HCT116 (cell line): ENCODE results near the gene RPTOR. TPM values are rescaled to one million over a fixed set of nuclear protein-coding genes. Genes with fewer than 3 reads are reported as not detected.

Source experiments
- ATAC-seq: fragments of 200-7000 bp; cut with Tn5 transposase; 2 replicates; pipeline ENCODE4 v1.9.1; 2020; ENCODE audit warnings: mild to moderate bottlenecking, moderate library complexity
- BruUV-seq: library from RNA; stranded (reverse); fragments of 400-500 nt; replicated peaks from 2 replicates; lab custom pipeline; 2021; lab: Mats Ljungman, UMichigan
- CTCF ChIA-PET: fragments of 300-600 bp; sonication (Branson Sonifier 250); formaldehyde crosslinking; loops from one replicate; lab custom pipeline; 2021; ENCODE audit warnings: antibody characterized with exemption; lab: Charles Lee
- POLR2A ChIA-PET: fragments of 300-600, 350-600 bp; sonication (Branson Sonifier 250); formaldehyde crosslinking; loops from one replicate; lab custom pipeline; 2021; ENCODE audit warnings: antibody characterized with exemption; lab: Charles Lee
- RAD21 ChIA-PET, 2 experiments: fragments of 300-600 bp; sonication (Branson Sonifier 250); formaldehyde crosslinking; loops; one replicate each; lab custom pipeline; 2023; ENCODE audit warnings: low total read pairs in 2 of 2; ENCODE audit not compliant: uncharacterized antibody in 2 of 2, unreplicated experiment in 2 of 2, low non-redundant PET in 1 of 2; lab: Charles Lee
- DNase-seq: peaks from one replicate; pipeline ENCODE4 v3.0.0-alpha.2; 2010; ENCODE audit warnings: low read depth, low spot score
- H2AFZ ChIP-seq: fragments of 200-600 bp; shearing (Covaris generic), sonication (generic); 2 replicates; pipeline ENCODE4 v1.6.1; 2017; ENCODE audit warnings: low read depth, mixed run types, mixed read lengths, antibody characterized with exemption, low read length; ENCODE audit not compliant: poor library complexity, severe bottlenecking
- H3K27ac ChIP-seq: 2 replicates; pipeline ENCODE4 v1.5.1; 2012; ENCODE audit warnings: low read depth, low read length
- H3K27me3 ChIP-seq: fragments of 200-600 bp; sonication (generic); 2 replicates; pipeline ENCODE4 v1.6.1; 2016; ENCODE audit warnings: mixed run types, low read length, mixed read lengths; ENCODE audit not compliant: insufficient read depth
- H3K36me3 ChIP-seq, 2 experiments: fragments of 200-500 bp in 1 of 2; fragments of 200-600 bp in 1 of 2; sonication (Bioruptor generic) in 1 of 2; sonication (generic) in 1 of 2; 2 replicates each; pipeline versions ENCODE4 v1.5.1 to v1.6.1; 2014 to 2016; ENCODE audit warnings: low read length in 2 of 2, inconsistent platforms in 1 of 2, mixed read lengths in 1 of 2, mixed run types in 1 of 2; ENCODE audit not compliant: insufficient read depth in 2 of 2, control insufficient read depth in 1 of 2
- H3K4me1 ChIP-seq, 2 experiments: fragments of 200-600 bp in 1 of 2; sonication (generic) in 1 of 2; 2 replicates each; pipeline versions ENCODE4 v1.5.1 to v1.6.1; 2012 to 2017; ENCODE audit warnings: low read length in 2 of 2, inconsistent platforms in 1 of 2, mild to moderate bottlenecking in 1 of 2, mixed read lengths in 1 of 2, mixed run types in 1 of 2, moderate library complexity in 1 of 2; ENCODE audit not compliant: insufficient read depth in 2 of 2, control insufficient read depth in 1 of 2
- H3K4me2 ChIP-seq: fragments of 200-600 bp; sonication (generic); 2 replicates; pipeline ENCODE4 v1.6.1; 2017; ENCODE audit warnings: mixed run types, low read length, mixed read lengths
- H3K4me3 ChIP-seq, 2 experiments: fragments of 200-600 bp in 1 of 2; sonication (generic) in 1 of 2; replicated peaks in 1 of 2; 2 replicates each; pipeline ENCODE4 v1.5.1; 2011 to 2016; ENCODE audit warnings: low read length in 2 of 2, control low read depth in 1 of 2, low read depth in 1 of 2, mild to moderate bottlenecking in 1 of 2, mixed read lengths in 1 of 2, mixed run types in 1 of 2
- H3K79me2 ChIP-seq: fragments of 200-600 bp; sonication (generic); 2 replicates; pipeline ENCODE4 v1.6.1; 2017; ENCODE audit warnings: mild to moderate bottlenecking, mixed run types, low read length, moderate library complexity, mixed read lengths; ENCODE audit not compliant: insufficient read depth
- H3K9ac ChIP-seq: fragments of 200-600 bp; sonication (generic); 2 replicates; pipeline ENCODE4 v1.6.1; 2016; ENCODE audit warnings: low read length, mixed read lengths
- H3K9me2 ChIP-seq: fragments of 200-600 bp; sonication (generic), shearing (Covaris generic); 2 replicates; pipeline ENCODE4 v1.6.1; 2017; ENCODE audit warnings: mixed run types, mild to moderate bottlenecking, moderate library complexity; ENCODE audit not compliant: insufficient read depth
- H3K9me3 ChIP-seq, 2 experiments: fragments of 200-500 bp in 1 of 2; fragments of 200-600 bp in 1 of 2; sonication (Bioruptor generic) in 1 of 2; sonication (generic) in 1 of 2; 2 replicates each; pipeline ENCODE4 v1.6.1; 2014 to 2017; ENCODE audit warnings: low read length in 2 of 2, mixed read lengths in 2 of 2, inconsistent platforms in 1 of 2, low read depth in 1 of 2, mild to moderate bottlenecking in 1 of 2, mixed run types in 1 of 2, moderate library complexity in 1 of 2; ENCODE audit not compliant: control insufficient read depth in 1 of 2, insufficient read depth in 1 of 2
- H4K20me1 ChIP-seq: fragments of 200-600 bp; sonication (generic), shearing (Covaris generic); 2 replicates; pipeline ENCODE4 v1.6.1; 2017; ENCODE audit warnings: mixed run types, mild to moderate bottlenecking, moderate library complexity; ENCODE audit not compliant: insufficient read depth
- CEBPB ChIP-seq: IDR thresholded peaks from 2 replicates; pipeline ENCODE4 v1.6.1; 2012; ENCODE audit warnings: low read depth
- CTCF ChIP-seq, 3 experiments: fragments of 200-600 bp in 1 of 3; sonication (generic) in 1 of 3; IDR thresholded peaks in 2 of 3; conservative IDR thresholded peaks in 1 of 3; 2 replicates each; pipeline ENCODE4 v1.5.1; 2012 to 2017; ENCODE audit warnings: low read depth in 2 of 3, low read length in 2 of 3, antibody characterized with exemption in 1 of 3, borderline replicate concordance in 1 of 3, control low read depth in 1 of 3, mild to moderate bottlenecking in 1 of 3, mixed read lengths in 1 of 3, mixed run types in 1 of 3, moderate library complexity in 1 of 3; ENCODE audit not compliant: insufficient read depth in 1 of 3
- EZH2 ChIP-seq: fragments of 200-600 bp; sonication (generic); IDR thresholded peaks from 2 replicates; pipeline ENCODE4 v1.6.1; 2017; ENCODE audit warnings: antibody characterized with exemption, mixed run types
- EZH2phosphoT487 ChIP-seq: fragments of 200-600 bp; IDR thresholded peaks from 2 replicates; pipeline ENCODE4 v1.6.1; 2018; ENCODE audit warnings: antibody characterized with exemption, borderline replicate concordance
- FOSL1 ChIP-seq: IDR thresholded peaks from 2 replicates; pipeline ENCODE4 v1.6.1; 2012; ENCODE audit warnings: low read depth
- POLR2A ChIP-seq: IDR thresholded peaks from 2 replicates; pipeline ENCODE4 v1.7.0; 2011; ENCODE audit warnings: borderline replicate concordance; ENCODE audit not compliant: insufficient read depth, insufficient read length; ENCODE audit errors: extremely low read depth
- SIN3A ChIP-seq: IDR thresholded peaks from 2 replicates; pipeline ENCODE4 v1.6.1; 2012; ENCODE audit warnings: low read depth
- ZFX ChIP-seq: fragments of 450-650 bp; IDR thresholded peaks from 2 replicates; pipeline ENCODE4 v1.6.1; 2017
- intact Hi-C: fragments of 100-400 bp; cut with micrococcal nuclease; formaldehyde crosslinking; loops from 2 replicates; pipeline ENCODE4 v1.10.0; 2022
- total RNA-seq: library from RNA; stranded (reverse); gene quantifications from one replicate; pipeline ENCODE4 v1.2.1, GENCODE V29; 2021; ENCODE audit not compliant: unreplicated experiment

The RPTOR gene
- total RNA-seq, 1 experiment from 2014 or later, result 69.5 TPM

GRCh38 chr17:80519091-80519781 lies 25.4 kb upstream of the RPTOR start:
- H3K9me3 ChIP-seq, result peaks cover 0 to 6% of the 10 kb centered on the region in 2 experiments; a peak in 1 of 4 replicates
- no peak overlapping the region for H3K4me3 ChIP-seq
- POLR2A ChIA-PET, result no interaction called here
- H3K27me3 ChIP-seq, result no peaks in the 10 kb centered on the region
- H3K9ac ChIP-seq, result no peak overlapping the region
- RAD21 ChIA-PET, result no interaction called here
- no peak for ATAC-seq
- H3K4me2 ChIP-seq, result no peak overlapping the region
- CTCF ChIA-PET, result no interaction called here
- H3K36me3 ChIP-seq, result no peaks in the 10 kb centered on the region
- H2AFZ ChIP-seq, result no peak overlapping the region
- no peaks in the 10 kb centered on the region for H4K20me1 ChIP-seq
- BruUV-seq, result no TSS peak
- intact Hi-C loops, result no loop called here
- no peak for TF ChIP-seq POLR2A
- no peak for TF ChIP-seq ZFX
- no peak for TF ChIP-seq EZH2
- no peak for TF ChIP-seq SIN3A
- no peak for TF ChIP-seq EZH2phosphoT487
- TF ChIP-seq FOSL1, result no peak
- no peak for TF ChIP-seq CEBPB
- no peak for TF ChIP-seq CTCF (IDR thresholded peaks at IDR 0.05 in 2 of 3, conservative IDR thresholded peaks at IDR 0.05 in 1 of 3; ENCODE audit: borderline replicate concordance in 1 of 3, insufficient read depth in 1 of 3, low read depth in 2 of 3, low read length in 2 of 3)
- H3K79me2 ChIP-seq, result no peaks in the 10 kb centered on the region
- no peaks in the 10 kb centered on the region for H3K9me2 ChIP-seq
- no peak overlapping the region for H3K27ac ChIP-seq
- DNase-seq, result no peak
- H3K4me1 ChIP-seq, result no peaks in the 10 kb centered on the region
